ENCODE results near the gene GATC.

GATC gene, protein sequence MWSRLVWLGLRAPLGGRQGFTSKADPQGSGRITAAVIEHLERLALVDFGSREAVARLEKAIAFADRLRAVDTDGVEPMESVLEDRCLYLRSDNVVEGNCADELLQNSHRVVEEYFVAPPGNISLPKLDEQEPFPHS

DNA sequence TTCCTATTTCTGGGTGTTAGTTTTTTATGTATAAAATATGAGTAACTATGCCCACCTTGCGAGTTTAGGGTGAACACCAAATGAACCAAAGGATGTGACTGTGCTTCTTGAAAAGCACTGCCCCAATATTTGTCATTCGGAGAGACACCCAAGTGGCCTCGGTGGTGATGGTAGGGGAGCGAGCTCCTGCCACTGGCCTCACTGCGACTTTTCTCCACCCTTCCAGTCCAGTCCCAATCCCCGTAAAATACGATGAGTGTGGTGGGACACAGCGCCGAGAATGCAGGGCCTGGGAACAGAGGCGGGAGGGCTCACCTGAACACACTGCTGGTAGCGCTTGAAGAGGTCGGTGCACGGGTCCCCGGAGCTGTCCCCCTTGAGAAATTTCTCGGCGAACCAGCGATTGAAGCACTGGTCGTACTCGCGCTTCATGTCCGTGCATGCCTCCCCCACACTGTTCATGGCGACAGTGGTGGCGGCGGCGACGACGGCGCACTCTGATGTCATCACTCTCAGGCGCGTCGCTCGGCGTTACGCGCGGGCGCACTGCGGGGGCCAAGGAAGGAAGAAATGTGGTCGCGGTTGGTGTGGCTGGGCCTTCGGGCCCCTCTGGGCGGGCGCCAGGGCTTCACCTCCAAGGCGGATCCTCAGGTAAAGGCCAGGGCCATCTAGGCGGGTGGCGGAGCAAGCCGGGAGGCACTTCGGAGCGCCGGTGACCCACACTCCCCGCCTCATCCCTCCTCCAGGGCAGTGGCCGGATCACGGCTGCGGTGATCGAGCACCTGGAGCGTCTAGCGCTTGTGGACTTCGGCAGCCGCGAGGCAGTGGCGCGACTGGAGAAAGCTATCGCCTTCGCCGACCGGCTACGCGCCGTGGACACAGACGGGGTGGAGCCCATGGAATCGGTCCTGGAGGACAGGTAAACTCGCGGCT lies at the start of gene GATC, which contains the start of gene TRIAP1:
GATC (plus strand) TSS at position 534 of the 933 bp plus-strand sequence; CDS start at position 571, 37 bp downstream.
TRIAP1 (minus strand) TSS at position 474 of the 933 bp plus-strand sequence; CDS start at position 462, 12 bp downstream.
- in situ Hi-C loops (cut with HindIII; ENCODE audit: low sequenced_read_pairs), result no loop called here
- TF ChIP-seq, protein P1, sequence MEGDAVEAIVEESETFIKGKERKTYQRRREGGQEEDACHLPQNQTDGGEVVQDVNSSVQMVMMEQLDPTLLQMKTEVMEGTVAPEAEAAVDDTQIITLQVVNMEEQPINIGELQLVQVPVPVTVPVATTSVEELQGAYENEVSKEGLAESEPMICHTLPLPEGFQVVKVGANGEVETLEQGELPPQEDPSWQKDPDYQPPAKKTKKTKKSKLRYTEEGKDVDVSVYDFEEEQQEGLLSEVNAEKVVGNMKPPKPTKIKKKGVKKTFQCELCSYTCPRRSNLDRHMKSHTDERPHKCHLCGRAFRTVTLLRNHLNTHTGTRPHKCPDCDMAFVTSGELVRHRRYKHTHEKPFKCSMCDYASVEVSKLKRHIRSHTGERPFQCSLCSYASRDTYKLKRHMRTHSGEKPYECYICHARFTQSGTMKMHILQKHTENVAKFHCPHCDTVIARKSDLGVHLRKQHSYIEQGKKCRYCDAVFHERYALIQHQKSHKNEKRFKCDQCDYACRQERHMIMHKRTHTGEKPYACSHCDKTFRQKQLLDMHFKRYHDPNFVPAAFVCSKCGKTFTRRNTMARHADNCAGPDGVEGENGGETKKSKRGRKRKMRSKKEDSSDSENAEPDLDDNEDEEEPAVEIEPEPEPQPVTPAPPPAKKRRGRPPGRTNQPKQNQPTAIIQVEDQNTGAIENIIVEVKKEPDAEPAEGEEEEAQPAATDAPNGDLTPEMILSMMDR (IDR thresholded peaks at IDR 0.05; ENCODE audit: low read depth, low read length, missing control alignments), result no peak

DNA sequence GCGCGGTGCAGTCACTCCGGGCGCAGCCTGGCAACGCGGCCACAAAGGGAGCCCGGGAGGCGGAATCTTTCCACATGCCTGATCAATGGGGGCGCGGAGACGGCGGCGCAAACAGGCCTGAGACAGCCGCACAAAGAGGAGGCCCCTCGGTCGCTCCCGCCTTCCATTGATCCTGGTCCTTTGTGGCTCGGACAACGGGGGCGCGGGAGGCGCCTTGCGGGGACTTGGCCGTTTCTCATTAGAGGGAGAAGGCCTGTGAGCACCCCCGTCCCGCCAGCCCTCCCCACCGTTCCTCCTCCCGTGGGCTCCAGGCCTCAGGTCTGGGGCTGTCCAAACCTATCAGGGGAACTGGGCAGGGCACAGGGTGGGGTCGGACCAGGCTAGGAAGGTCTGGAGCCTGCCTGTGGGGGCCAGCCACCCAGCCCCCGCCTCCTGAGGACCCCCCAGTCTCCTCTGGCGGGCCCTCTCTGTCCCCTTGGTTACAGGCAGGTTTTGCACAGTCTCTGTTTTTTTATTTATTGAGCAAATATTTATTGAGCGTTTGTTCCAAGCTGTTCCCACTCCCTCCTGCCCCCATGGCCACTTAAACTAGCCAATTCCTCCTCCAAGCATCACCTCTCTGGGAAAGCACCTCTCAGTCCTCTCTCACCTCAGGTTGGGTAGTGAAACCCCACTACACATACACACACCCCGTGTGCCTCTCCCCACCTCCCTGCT lies 48.3 kb upstream of the GATC start:
- in situ Hi-C loops (cut with HindIII; ENCODE audit: low sequenced_read_pairs), result no loop called here
- no peak for DNase-seq (ENCODE audit: low read depth)
- no peak overlapping the region for H3K4me3 ChIP-seq (ENCODE audit: low read depth, low read length)
- TF ChIP-seq, protein P1 (IDR thresholded peaks at IDR 0.05; ENCODE audit: low read depth, low read length, missing control alignments), result no peak

More for the DNA sequence above, at the start of gene GATC, which contains the start of gene TRIAP1:
- H3K4me3 ChIP-seq (ENCODE audit: low read depth, low read length), result peak within 1 kb of the TSS; percentile 97
- peak; percentile 28 for DNase-seq (ENCODE audit: low read depth)

DNA sequence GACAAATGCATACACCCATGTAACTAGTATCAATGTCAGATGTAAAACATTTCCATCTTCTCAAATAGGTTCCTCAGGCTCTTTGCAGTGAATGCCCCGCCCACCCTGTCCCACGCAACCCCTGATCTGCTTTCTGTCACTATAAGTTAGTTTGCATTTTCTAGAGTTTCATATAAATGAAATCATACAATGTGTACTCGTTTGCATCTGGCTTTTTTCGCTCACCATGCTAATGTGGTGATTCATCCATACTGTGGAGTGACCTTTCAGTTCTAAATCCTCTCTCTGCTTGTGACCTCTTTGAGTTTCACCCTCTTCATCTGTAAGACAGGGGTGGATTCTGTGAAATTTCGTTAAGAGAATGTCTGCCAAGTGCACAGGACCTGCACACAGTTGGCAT lies 46.7 kb upstream of the GATC start:
- DNase-seq (ENCODE audit: low read depth), result peak; percentile 8
- TF ChIP-seq, protein P1 (IDR thresholded peaks at IDR 0.05; ENCODE audit: low read depth, low read length, missing control alignments), result no peak
- no peak overlapping the region for H3K4me3 ChIP-seq (ENCODE audit: low read depth, low read length)
- in situ Hi-C loops (cut with HindIII; ENCODE audit: low sequenced_read_pairs), result no loop called here

DNA sequence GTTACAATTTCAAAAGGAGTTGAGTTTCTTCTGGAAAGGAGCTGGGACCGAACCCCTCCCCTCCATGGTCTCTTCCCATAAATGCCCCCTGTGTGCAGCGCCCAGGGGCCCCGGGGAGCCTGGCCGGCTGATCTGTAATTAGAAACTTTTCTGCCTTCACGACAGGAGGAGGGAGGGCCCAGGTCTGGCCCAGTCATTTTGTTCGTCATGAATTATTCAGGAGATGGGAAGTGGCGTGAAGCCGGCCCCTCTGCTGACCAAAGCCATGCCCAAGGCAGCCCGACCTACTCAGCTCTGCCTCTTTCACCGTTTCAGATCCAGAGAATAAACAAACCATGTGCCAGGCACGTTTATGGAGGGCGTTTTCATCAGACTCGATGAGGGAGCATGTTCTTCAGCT lies 44.0 kb upstream of the GATC start:
- in situ Hi-C loops (cut with HindIII; ENCODE audit: low sequenced_read_pairs), result no loop called here
- TF ChIP-seq, protein P1 (IDR thresholded peaks at IDR 0.05; ENCODE audit: low read depth, low read length, missing control alignments), result no peak
- DNase-seq (ENCODE audit: low read depth), result no peak

DNA sequence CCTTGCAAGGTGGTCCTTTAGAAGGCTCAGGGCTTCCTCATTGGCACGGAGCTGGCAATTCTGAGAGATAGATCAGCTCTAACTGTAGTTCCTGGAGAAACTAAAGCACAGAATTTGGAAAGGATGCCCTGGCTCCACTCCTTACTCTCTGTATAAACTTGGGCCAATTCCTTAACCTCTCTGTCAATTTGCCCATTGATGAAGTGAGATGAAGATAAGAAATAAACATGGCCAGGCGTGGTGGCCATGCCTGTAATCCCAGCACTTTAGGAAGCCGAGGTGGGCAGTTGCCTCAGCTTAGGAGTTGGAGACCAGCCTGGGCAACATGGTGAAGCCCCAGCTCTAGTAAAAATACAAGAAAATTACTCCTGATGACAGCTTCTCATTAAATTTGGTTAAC lies 42.4 kb upstream of the GATC start:
- in situ Hi-C loops (cut with HindIII; ENCODE audit: low sequenced_read_pairs), result no loop called here
- TF ChIP-seq, protein P1 (IDR thresholded peaks at IDR 0.05; ENCODE audit: low read depth, low read length, missing control alignments), result no peak
- no peak for DNase-seq (ENCODE audit: low read depth)
- H3K4me3 ChIP-seq (ENCODE audit: low read depth, low read length), result no peak overlapping the region

More for the DNA sequence above, 44.0 kb upstream of the GATC start:
- H3K4me3 ChIP-seq (ENCODE audit: low read depth, low read length), result no peak overlapping the region

DNA sequence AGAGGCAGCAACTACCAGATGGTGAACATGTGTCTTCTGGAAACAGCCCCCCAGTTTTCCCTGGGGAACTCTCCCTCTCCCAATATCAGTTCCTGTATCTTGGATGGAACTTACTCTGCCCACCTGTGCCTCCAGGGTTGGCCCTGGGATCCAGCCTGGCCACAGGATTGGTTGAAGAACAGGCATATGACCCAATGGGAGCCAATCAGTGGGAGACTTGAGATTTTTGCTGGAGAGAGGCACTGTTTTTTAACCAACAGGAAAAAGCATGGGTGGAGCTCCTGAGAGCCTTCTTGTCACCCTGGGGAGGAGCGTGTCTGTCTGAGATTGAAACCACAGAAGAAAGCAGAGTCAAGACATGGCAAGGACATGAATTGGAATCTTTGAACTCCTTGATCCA lies 42.0 kb upstream of the GATC start:
- DNase-seq (ENCODE audit: low read depth), result no peak
- TF ChIP-seq, protein P1 (IDR thresholded peaks at IDR 0.05; ENCODE audit: low read depth, low read length, missing control alignments), result no peak
- in situ Hi-C loops (cut with HindIII; ENCODE audit: low sequenced_read_pairs), result no loop called here
- no peak overlapping the region for H3K4me3 ChIP-seq (ENCODE audit: low read depth, low read length)

Measured in astrocyte of the cerebellum (primary cell).